ENCODE data around the gene CENPK. TPM values are rescaled to one million over a fixed set of nuclear protein-coding genes. Genes with fewer than 3 reads are reported as not detected.
"Not testable (repeated sequence)": the region's sequence is repeated elsewhere in the genome, so short reads cannot be mapped to it uniquely, and the experiment has no call there.

CENPK gene, protein sequence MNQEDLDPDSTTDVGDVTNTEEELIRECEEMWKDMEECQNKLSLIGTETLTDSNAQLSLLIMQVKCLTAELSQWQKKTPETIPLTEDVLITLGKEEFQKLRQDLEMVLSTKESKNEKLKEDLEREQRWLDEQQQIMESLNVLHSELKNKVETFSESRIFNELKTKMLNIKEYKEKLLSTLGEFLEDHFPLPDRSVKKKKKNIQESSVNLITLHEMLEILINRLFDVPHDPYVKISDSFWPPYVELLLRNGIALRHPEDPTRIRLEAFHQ
- total RNA-seq: 55.2 and 66.4 TPM in 2 replicates
- long read RNA-seq, transcript CENPK-215 (11 exons, 1,697 nt): minor isoform, 9 of 95 reads
- long read RNA-seq, transcript CENPK-202 (11 exons, 1,734 nt): major isoform, 39 of 95 reads
- long read RNA-seq, partial matches to known transcripts: 11 of 95 reads
- long read RNA-seq, other reads (novel, unspliced or antisense): 30 of 95 reads

- DNase-seq (ENCODE audit: low read depth, low spot score): peak; percentile 92
- Mint-ChIP-seq H3K27ac (ENCODE audit: unreplicated experiment) (peak within 1 kb of the TSS; percentile 97), H3K27me3 (ENCODE audit: low read depth) (no peaks in the 10 kb centered on the region), H3K36me3 (ENCODE audit: low read depth) (peaks cover 5% of the 10 kb centered on the region), H3K4me3 (peak within 1 kb of the TSS; percentile 92), H3K9me3 (no peaks in the 10 kb centered on the region), H3K4me1 (peaks cover 37% of the 10 kb centered on the region)
- TF ChIP-seq CTCF (conservative IDR thresholded peaks at IDR 0.05): no peak
These were observed at the start of gene CENPK, which contains the start of gene PPWD1 for GRCh38 chr5:65562731-65563701. Gene CENPK, minus strand, starts transcription at chr5:65563168. Its CDS starts 8,261 bp downstream, at chr5:65554907. Gene PPWD1, plus strand, starts transcription at chr5:65563296. Its CDS starts 15 bp downstream, at chr5:65563311.

DNA sequence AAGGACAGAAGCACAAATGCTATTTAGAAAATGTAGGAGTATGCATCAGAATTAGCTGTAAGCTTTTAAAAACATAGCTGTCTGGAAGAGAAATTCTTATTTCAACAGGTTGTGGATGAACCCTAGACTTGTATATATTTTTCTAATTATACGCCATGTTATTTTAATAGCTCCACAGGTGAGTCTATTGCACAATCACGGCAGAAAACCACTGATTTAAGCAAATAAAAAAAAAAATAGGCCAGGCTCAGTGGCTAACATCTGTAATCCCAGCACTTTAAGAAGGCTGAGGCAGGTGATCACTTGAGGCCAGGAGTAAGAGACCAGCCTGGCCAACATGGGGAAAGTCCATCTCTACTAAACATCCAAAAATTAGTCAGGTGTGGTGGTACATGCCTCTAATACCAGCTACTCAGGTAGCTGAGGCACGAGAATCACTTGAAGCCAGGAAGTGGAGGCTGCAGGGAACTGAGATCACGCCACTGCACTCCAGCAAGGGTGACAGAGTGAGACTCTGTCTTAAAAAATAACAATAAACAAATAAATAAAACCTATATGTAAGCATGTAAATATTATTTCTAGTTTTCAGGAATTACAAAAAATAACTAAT, 49.4 kb upstream of the CENPK start:
- TF ChIP-seq CTCF (conservative IDR thresholded peaks at IDR 0.05): no peak
- H3K36me3 Mint-ChIP-seq (ENCODE audit: low read depth): no peaks in the 10 kb centered on the region
- no peaks in the 10 kb centered on the region for H3K4me1 Mint-ChIP-seq
- H3K27me3 Mint-ChIP-seq (ENCODE audit: low read depth): no peaks in the 10 kb centered on the region
- no peak for DNase-seq (ENCODE audit: low read depth, low spot score)
- H3K27ac Mint-ChIP-seq (ENCODE audit: unreplicated experiment): no peak overlapping the region
- no peak overlapping the region for H3K4me3 Mint-ChIP-seq
- no peaks in the 10 kb centered on the region for H3K9me3 Mint-ChIP-seq

GRCh38 chr5:65611524-65611923, 48.6 kb upstream of the CENPK start:
- DNase-seq (ENCODE audit: low read depth, low spot score): no peak
- TF ChIP-seq CTCF (conservative IDR thresholded peaks at IDR 0.05): no peak
- Mint-ChIP-seq H3K27me3 (ENCODE audit: low read depth) (no peaks in the 10 kb centered on the region), H3K4me3 (no peak overlapping the region), H3K36me3 (ENCODE audit: low read depth) (peaks cover 2% of the 10 kb centered on the region), H3K9me3 (no peaks in the 10 kb centered on the region), H3K27ac (ENCODE audit: unreplicated experiment) (no peak overlapping the region), H3K4me1 (no peaks in the 10 kb centered on the region)

GRCh38 chr5:65601761-65602160, 38.8 kb upstream of the CENPK start:
- H3K27ac Mint-ChIP-seq (ENCODE audit: unreplicated experiment); H3K27me3 Mint-ChIP-seq (ENCODE audit: low read depth); H3K4me1 Mint-ChIP-seq; H3K4me3 Mint-ChIP-seq; DNase-seq (ENCODE audit: low read depth, low spot score): not testable (repeated sequence)
- peaks cover 58% of the 10 kb centered on the region for H3K36me3 Mint-ChIP-seq (ENCODE audit: low read depth)
- peaks cover 16% of the 10 kb centered on the region for H3K9me3 Mint-ChIP-seq

- Mint-ChIP-seq H3K9me3 (no peaks in the 10 kb centered on the region), H3K4me3 (no peak overlapping the region), H3K27me3 (ENCODE audit: low read depth) (no peaks in the 10 kb centered on the region), H3K36me3 (ENCODE audit: low read depth) (peaks cover 4% of the 10 kb centered on the region), H3K27ac (ENCODE audit: unreplicated experiment) (no peak overlapping the region), H3K4me1 (no peaks in the 10 kb centered on the region)
- no peak for DNase-seq (ENCODE audit: low read depth, low spot score)
- TF ChIP-seq CTCF (conservative IDR thresholded peaks at IDR 0.05): peak; percentile 29
These were observed 25.7 kb upstream of the CENPK start for GRCh38 chr5:65588694-65589093.

All from neural crest cell (in vitro differentiated cells).